BLaER1 treated with 17β-estradiol and CSF1 and Interleukin-3, amounts not matched to agents 10 nM and 100 nM (cell line): ENCODE measurements around the gene IFNA1.
A peak's percentile ranks its signal among the peaks of the same experiment; 100 is the strongest.

Source experiments
- H3K27ac ChIP-seq, 11 experiments: shearing (Covaris generic); formaldehyde crosslinking; 2 replicates each; pipeline ENCODE4 v1.8.1; 2022
- H3K27me3 ChIP-seq, 11 experiments: shearing (Covaris generic); formaldehyde crosslinking; 2 replicates each; pipeline ENCODE4 v1.8.1; 2022
- H3K36me3 ChIP-seq, 11 experiments: shearing (Covaris generic); formaldehyde crosslinking; 2 replicates each; pipeline ENCODE4 v1.8.1; 2022
- H3K4me1 ChIP-seq, 10 experiments: shearing (Covaris generic); formaldehyde crosslinking; 2 replicates each; pipeline ENCODE4 v1.8.1; 2022
- H3K4me2 ChIP-seq, 11 experiments: shearing (Covaris generic); formaldehyde crosslinking; 2 replicates each; pipeline ENCODE4 v1.8.1; 2022
- H3K4me3 ChIP-seq, 10 experiments: shearing (Covaris generic); formaldehyde crosslinking; 2 replicates each; pipeline ENCODE4 v1.8.1; 2022
- H3K9ac ChIP-seq, 11 experiments: shearing (Covaris generic); formaldehyde crosslinking; 2 replicates each; pipeline ENCODE4 v1.8.1; 2022
- H3K9me3 ChIP-seq, 11 experiments: shearing (Covaris generic); formaldehyde crosslinking; replicated peaks in 1 of 11; 2 replicates each; pipeline ENCODE4 v1.8.1; 2022
- H4K20me1 ChIP-seq, 11 experiments: shearing (Covaris generic); formaldehyde crosslinking; 2 replicates each; pipeline ENCODE4 v1.8.1; 2022
- Cebpa-rat ChIP-seq, 11 experiments: shearing (Covaris generic); IDR thresholded peaks; 2 replicates each; pipeline ENCODE4 v1.8.1; 2022

The IFNA1 gene

DNA sequence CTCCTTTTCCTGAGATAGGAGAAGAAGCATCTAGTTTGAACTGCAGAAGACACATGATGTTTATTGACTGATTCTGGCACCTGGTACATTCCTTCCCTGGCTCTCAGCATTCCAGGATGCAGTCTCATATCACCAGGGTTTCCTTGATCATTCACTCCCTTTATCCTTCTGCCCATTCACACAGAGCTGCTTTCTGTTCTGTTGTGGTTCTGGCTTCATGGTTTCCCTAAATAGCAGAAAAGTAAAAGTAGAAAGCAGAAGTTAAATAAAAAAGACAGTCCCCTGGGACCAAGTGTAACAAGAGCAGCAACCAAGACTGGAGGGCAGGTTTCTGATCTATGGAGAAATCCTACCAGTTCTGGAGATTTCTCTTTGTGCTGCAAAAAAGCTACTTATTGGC lies 28.1 kb upstream of the IFNA1 start:
- peak overlapping the region in 4 of 11 experiments; percentile 22 to 42 (median 30); a peak in 2 of 22 replicates for H3K27ac ChIP-seq
- peak in 1 of 11 experiments; percentile 26; a peak in 1 of 22 replicates for TF ChIP-seq Cebpa-rat (IDR thresholded peaks at IDR 0.05)
- H3K4me2 ChIP-seq: peak overlapping the region; percentile 59 to 85 (median 79)
- H3K27me3 ChIP-seq: peaks cover 0 to 85% (median 0%) of the 10 kb centered on the region in 11 experiments; a peak in 6 of 22 replicates
- no peak overlapping the region for H3K9ac ChIP-seq
- H3K36me3 ChIP-seq: no peaks in the 10 kb centered on the region
- H3K4me1 ChIP-seq: peaks cover 24 to 55% (median 41%) of the 10 kb centered on the region in 10 experiments
- H4K20me1 ChIP-seq: peaks cover 0 to 20% (median 0%) of the 10 kb centered on the region in 11 experiments; a peak in 4 of 22 replicates
- no peak overlapping the region for H3K4me3 ChIP-seq
- no peaks in the 10 kb centered on the region for H3K9me3 ChIP-seq

DNA sequence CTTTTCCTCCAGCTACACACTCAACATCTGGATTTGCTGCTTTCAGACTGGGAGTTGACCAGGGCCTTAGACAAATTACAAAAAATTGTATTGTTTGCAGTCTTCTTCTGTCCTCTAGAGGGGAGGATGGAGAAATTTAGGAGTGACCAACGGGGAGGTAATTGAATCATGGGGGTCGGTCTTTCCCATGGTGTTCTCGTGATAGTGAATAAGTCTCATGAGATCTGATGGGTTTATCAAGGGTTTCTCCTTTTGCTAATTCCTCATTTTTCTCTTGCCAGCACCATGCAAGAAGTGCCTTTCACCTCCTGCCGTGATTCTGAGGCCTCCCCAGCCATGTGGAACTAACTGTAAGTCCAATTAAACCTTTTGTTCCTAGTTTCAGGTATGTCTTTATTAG lies 27.1 kb upstream of the IFNA1 start:
- no peak overlapping the region for H3K4me3 ChIP-seq
- no peaks in the 10 kb centered on the region for H3K36me3 ChIP-seq
- no peak overlapping the region; a peak in 1 of 22 replicates for H3K27ac ChIP-seq
- peaks cover 0 to 20% (median 0%) of the 10 kb centered on the region in 11 experiments; a peak in 4 of 22 replicates for H4K20me1 ChIP-seq
- H3K9ac ChIP-seq: no peak overlapping the region
- no peak for TF ChIP-seq Cebpa-rat (IDR thresholded peaks at IDR 0.05)
- peaks cover 0 to 83% (median 0%) of the 10 kb centered on the region in 11 experiments; a peak in 6 of 22 replicates for H3K27me3 ChIP-seq
- peak overlapping the region; percentile 41 to 85 (median 79); a peak in 21 of 22 replicates for H3K4me2 ChIP-seq
- peaks cover 24 to 55% (median 44%) of the 10 kb centered on the region in 10 experiments for H3K4me1 ChIP-seq
- no peaks in the 10 kb centered on the region for H3K9me3 ChIP-seq

DNA sequence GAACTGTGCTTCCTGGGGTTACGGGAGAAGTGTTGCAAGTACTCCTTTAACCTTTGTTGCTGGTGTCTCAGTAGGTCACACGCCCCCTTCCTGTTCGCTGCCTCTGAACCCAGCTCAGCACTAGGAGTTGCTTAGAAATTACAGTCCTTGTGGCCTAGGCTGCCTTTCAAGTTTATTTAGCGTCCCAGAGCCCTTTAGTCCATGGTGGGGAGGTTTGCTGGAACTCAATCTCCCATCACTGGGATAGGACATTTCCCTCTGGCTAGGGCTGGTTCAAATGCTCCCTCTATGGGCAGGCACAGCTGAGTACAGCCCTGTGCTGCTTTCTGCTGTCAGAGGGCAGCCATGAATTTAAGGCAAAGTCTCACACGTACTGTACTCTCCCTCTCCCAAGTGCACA lies 26.6 kb upstream of the IFNA1 start:
- H3K36me3 ChIP-seq: no peaks in the 10 kb centered on the region
- H3K4me3 ChIP-seq: no peak overlapping the region
- H3K27me3 ChIP-seq: peaks cover 0 to 84% (median 0%) of the 10 kb centered on the region in 11 experiments; a peak in 6 of 22 replicates
- TF ChIP-seq Cebpa-rat (IDR thresholded peaks at IDR 0.05): no peak
- peaks cover 0 to 20% (median 0%) of the 10 kb centered on the region in 11 experiments; a peak in 4 of 22 replicates for H4K20me1 ChIP-seq
- no peaks in the 10 kb centered on the region for H3K9me3 ChIP-seq
- no peak overlapping the region for H3K9ac ChIP-seq
- H3K4me1 ChIP-seq: peaks cover 24 to 57% (median 44%) of the 10 kb centered on the region in 10 experiments
- peak overlapping the region; percentile 10 to 85 (median 79); a peak in 21 of 22 replicates for H3K4me2 ChIP-seq
- H3K27ac ChIP-seq: no peak overlapping the region; a peak in 1 of 22 replicates

DNA sequence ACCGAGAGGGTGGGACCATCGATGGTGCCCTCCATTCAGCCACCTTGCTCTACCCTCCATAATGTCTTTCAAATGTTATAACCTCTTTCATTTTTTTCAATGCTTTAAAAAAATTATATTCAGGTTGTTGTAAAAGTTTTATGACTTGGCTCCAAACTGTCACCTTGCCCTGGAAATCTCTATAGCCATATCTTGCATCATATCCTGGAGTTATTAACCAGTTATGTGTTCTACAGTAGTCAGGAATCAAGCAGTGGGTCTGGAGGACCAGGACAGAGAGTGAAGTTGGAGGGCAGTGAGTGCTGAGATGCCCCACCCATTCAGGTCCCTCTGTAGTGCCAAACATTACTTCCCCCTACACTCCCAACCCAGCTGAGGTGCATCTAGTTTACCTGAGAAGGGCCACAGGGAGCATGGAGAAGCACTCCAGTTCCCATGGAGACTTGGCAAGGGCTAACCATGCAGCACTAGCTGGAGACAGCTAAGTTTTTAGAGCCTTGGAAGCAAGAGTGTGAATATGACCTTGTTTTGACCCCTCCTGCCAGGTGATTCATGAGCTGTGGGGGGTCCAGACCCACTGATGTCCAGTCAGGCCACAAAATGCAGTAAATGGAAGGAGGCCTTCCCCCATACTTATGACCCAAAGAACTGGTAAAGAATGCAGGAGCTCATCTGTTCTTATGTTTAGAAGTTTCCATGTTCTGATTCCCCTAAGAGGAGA lies 25.9 kb upstream of the IFNA1 start:
- H3K36me3 ChIP-seq: no peaks in the 10 kb centered on the region
- TF ChIP-seq Cebpa-rat (IDR thresholded peaks at IDR 0.05): no peak
- H3K27ac ChIP-seq: no peak overlapping the region
- H3K9me3 ChIP-seq: no peaks in the 10 kb centered on the region
- H3K4me3 ChIP-seq: no peak overlapping the region
- H3K4me1 ChIP-seq: peaks cover 24 to 59% (median 43%) of the 10 kb centered on the region in 10 experiments
- H3K4me2 ChIP-seq: peak overlapping the region in 9 of 11 experiments; percentile 69 to 85 (median 81); a peak in 17 of 22 replicates
- no peak overlapping the region for H3K9ac ChIP-seq
- H3K27me3 ChIP-seq: peaks cover 0 to 88% (median 0%) of the 10 kb centered on the region in 11 experiments; a peak in 6 of 22 replicates
- peaks cover 0 to 20% (median 0%) of the 10 kb centered on the region in 11 experiments; a peak in 4 of 22 replicates for H4K20me1 ChIP-seq

DNA sequence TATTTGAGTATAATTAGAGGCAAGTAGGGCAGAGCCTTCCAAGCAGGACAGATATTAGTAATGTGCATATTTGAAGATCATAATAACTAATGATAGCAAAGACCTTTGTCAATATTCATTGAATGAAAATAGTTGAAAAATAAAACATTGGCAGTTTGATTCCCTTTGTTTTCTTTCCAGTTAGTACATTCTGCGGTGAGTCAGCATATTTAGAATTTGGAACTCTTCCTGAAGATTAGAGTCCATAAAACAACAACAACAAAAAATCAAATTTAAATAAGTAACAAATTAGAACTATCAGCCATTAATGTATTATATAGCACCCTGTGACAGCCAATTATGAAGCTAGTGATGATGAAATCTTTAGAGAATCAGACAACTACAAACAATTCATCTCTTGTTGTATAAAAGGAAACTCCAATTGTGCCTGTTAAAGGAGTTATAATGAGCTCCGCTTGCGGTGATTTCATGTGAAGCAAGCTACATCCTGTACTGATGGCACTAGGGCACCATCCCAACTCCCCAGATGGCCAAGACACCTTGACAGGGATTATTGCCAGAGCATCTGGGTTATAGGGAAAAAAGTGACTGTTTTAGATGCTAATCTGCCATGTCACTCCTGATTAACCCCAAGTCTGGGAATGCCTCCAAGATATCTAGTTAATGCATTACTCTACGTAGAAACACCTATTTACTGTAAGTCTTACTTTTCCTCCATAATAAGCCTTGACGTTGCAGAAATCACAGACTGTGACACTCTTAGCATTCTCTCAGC lies 24.6 kb upstream of the IFNA1 start:
- no peak overlapping the region for H3K4me2 ChIP-seq
- no peak overlapping the region for H3K9ac ChIP-seq
- peaks cover 25 to 67% (median 52%) of the 10 kb centered on the region in 10 experiments for H3K4me1 ChIP-seq
- peaks cover 0 to 90% (median 0%) of the 10 kb centered on the region in 11 experiments; a peak in 5 of 22 replicates for H3K27me3 ChIP-seq
- H3K9me3 ChIP-seq: no peaks in the 10 kb centered on the region
- H3K36me3 ChIP-seq: no peaks in the 10 kb centered on the region
- H3K4me3 ChIP-seq: no peak overlapping the region
- TF ChIP-seq Cebpa-rat (IDR thresholded peaks at IDR 0.05): no peak
- H3K27ac ChIP-seq: no peak overlapping the region
- H4K20me1 ChIP-seq: peaks cover 0 to 20% (median 0%) of the 10 kb centered on the region in 11 experiments; a peak in 4 of 22 replicates

DNA sequence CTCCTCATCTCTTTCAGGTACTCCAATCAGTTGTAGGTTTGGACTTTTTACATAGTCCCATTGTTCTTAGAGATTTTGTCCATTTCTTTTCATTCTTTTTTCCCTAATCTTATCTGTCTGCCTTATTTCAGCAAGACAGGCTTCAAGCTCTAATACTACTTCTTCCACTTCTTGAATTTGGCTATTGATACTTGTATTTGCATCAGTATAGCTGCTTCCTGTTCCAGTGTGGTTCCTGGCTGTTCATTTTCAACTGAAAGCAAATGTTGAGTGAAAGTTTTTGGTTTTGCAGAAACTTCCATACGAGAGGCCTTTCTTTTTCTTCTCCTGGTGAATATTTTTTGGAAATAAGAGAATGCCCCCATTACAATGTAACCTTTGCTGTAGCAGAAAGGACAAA lies 12.0 kb upstream of the IFNA1 start:
- H3K36me3 ChIP-seq: no peaks in the 10 kb centered on the region
- H3K4me3 ChIP-seq: no peak overlapping the region
- no peak overlapping the region for H3K27ac ChIP-seq
- H3K9me3 ChIP-seq: peaks cover 0 to 10% (median 0%) of the 10 kb centered on the region in 11 experiments; a peak in 4 of 22 replicates
- H3K9ac ChIP-seq: no peak overlapping the region
- H3K4me1 ChIP-seq: peaks cover 0 to 11% (median 0%) of the 10 kb centered on the region in 10 experiments; a peak in 5 of 20 replicates
- no peak overlapping the region for H3K4me2 ChIP-seq
- no peaks in the 10 kb centered on the region for H4K20me1 ChIP-seq
- H3K27me3 ChIP-seq: peaks cover 0 to 69% (median 0%) of the 10 kb centered on the region in 11 experiments; a peak in 4 of 22 replicates
- TF ChIP-seq Cebpa-rat (IDR thresholded peaks at IDR 0.05): no peak

DNA sequence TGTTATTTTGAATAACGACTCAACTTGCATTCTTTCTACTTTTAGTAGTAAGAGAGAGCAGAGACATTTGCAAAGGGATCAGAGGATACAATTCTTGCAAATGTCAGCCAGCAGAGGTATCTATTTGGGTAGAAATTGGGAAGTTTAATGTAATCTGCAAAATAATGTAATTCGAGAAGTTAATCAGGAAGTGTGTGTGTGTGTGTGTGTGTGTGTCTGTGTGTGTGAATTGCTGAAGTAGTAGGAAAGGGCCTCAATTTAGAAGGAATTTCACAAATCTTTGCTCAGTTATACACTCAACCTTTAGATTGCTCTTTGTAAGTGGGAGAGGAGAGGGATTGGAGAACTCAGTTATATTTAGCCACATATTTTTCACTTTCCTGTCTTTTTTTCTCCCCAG lies 11.0 kb upstream of the IFNA1 start:
- H3K4me2 ChIP-seq: peak overlapping the region in 1 of 11 experiments; percentile 32; a peak in 3 of 22 replicates
- H3K9me3 ChIP-seq: peaks cover 0 to 6% (median 0%) of the 10 kb centered on the region in 11 experiments; a peak in 4 of 22 replicates
- no peak overlapping the region for H3K9ac ChIP-seq
- H4K20me1 ChIP-seq: no peaks in the 10 kb centered on the region
- H3K4me3 ChIP-seq: no peak overlapping the region
- TF ChIP-seq Cebpa-rat (IDR thresholded peaks at IDR 0.05): no peak
- H3K27ac ChIP-seq: no peak overlapping the region
- H3K36me3 ChIP-seq: no peaks in the 10 kb centered on the region
- peaks cover 0 to 64% (median 0%) of the 10 kb centered on the region in 11 experiments; a peak in 4 of 22 replicates for H3K27me3 ChIP-seq
- peaks cover 0 to 11% (median 0%) of the 10 kb centered on the region in 10 experiments; a peak in 5 of 20 replicates for H3K4me1 ChIP-seq

DNA sequence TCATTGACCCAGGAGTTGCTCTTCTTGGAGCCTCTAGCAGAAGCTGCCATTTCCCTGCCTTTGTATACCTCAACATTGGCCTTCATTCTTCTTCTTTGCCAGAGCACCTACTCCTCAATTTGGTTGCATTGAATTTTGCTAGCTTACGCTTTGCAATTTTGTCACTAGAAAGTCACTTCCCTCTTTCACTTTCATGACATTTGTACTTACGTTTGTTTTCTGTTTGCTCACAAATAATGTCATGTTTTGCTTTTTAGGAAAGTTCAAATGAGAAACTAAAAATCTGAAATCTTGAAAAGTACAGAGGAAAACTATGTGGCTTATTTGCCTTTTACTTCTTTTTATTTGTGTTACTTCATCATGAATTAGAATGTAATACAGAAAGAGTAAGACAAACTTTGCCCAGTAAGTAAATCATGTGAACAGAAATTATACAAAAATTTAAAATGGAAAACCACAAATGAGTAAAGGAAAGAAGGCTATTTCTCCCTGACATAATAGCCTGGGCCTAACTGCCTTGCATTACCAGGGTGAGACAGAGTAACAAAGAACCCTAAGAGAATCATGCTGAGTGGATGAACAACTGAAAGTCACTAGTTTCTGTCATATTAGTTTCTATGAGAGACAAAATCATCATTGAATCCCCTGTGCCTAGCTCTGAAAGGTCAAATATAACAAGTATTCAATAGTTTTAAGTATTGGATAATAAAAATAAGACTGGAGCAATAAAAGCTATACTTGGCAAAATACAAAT lies 7.4 kb upstream of the IFNA1 start:
- H3K4me3 ChIP-seq: no peak overlapping the region
- no peak for TF ChIP-seq Cebpa-rat (IDR thresholded peaks at IDR 0.05)
- no peaks in the 10 kb centered on the region for H4K20me1 ChIP-seq
- H3K4me2 ChIP-seq: peak overlapping the region in 1 of 11 experiments; percentile 29; a peak in 2 of 22 replicates
- H3K36me3 ChIP-seq: no peaks in the 10 kb centered on the region
- H3K9ac ChIP-seq: no peak overlapping the region
- H3K27me3 ChIP-seq: peaks cover 0 to 63% (median 0%) of the 10 kb centered on the region in 11 experiments; a peak in 4 of 22 replicates
- H3K9me3 ChIP-seq: no peaks in the 10 kb centered on the region
- no peak overlapping the region for H3K27ac ChIP-seq
- H3K4me1 ChIP-seq: peaks cover 0 to 11% (median 0%) of the 10 kb centered on the region in 10 experiments; a peak in 5 of 20 replicates
